Mammary epithelial cell (primary cell): ENCODE measurements around the gene OSM.

ENCODE experiments used
- EZH2 ChIP-seq: IDR thresholded peaks from 2 replicates; pipeline ENCODE4 v1.6.1; 2012; ENCODE audit warnings: low read length, inconsistent platforms, borderline replicate concordance
- TF ChIP-seq, protein P1 (sequence below), 2 donors: IDR thresholded peaks in 1 of 2; conservative IDR thresholded peaks in 1 of 2; 2 replicates each; pipeline ENCODE4 v1.5.1; 2011 to 2012; ENCODE audit warnings: inconsistent platforms in 2 of 2, low read length in 2 of 2, mild to moderate bottlenecking in 2 of 2, control low read depth in 1 of 2, low read depth in 1 of 2; ENCODE audit not compliant: insufficient read depth in 1 of 2; ENCODE audit errors: extremely low read depth in 1 of 2

- TF ChIP-seq, protein P1, sequence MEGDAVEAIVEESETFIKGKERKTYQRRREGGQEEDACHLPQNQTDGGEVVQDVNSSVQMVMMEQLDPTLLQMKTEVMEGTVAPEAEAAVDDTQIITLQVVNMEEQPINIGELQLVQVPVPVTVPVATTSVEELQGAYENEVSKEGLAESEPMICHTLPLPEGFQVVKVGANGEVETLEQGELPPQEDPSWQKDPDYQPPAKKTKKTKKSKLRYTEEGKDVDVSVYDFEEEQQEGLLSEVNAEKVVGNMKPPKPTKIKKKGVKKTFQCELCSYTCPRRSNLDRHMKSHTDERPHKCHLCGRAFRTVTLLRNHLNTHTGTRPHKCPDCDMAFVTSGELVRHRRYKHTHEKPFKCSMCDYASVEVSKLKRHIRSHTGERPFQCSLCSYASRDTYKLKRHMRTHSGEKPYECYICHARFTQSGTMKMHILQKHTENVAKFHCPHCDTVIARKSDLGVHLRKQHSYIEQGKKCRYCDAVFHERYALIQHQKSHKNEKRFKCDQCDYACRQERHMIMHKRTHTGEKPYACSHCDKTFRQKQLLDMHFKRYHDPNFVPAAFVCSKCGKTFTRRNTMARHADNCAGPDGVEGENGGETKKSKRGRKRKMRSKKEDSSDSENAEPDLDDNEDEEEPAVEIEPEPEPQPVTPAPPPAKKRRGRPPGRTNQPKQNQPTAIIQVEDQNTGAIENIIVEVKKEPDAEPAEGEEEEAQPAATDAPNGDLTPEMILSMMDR (conservative IDR thresholded peaks at IDR 0.05 in 1 of 2, IDR thresholded peaks at IDR 0.05 in 1 of 2; ENCODE audit: extremely low read depth in 1 of 2, insufficient read depth in 1 of 2, low read depth in 1 of 2, low read length in 2 of 2), result peak in 1 of 2 donors; percentile 30
- no peak for TF ChIP-seq EZH2
These were observed 31.5 kb upstream of the OSM start for GRCh38 chr22:30297991-30298701.
